Loucy (cell line): Measurements from ENCODE around the gene MRNIP.

Source experiments
- H2AFZ ChIP-seq: fragments of 200-600 bp; sonication (generic); 2 replicates; pipeline ENCODE4 v1.6.0; 2016; ENCODE audit warnings: antibody characterized with exemption, mild to moderate bottlenecking, low read length, moderate library complexity
- H3F3A ChIP-seq: fragments of 200-600 bp; 2 replicates; pipeline ENCODE4 v1.6.0; 2016; ENCODE audit warnings: antibody characterized with exemption, low read depth, mild to moderate bottlenecking
- H3K27me3 ChIP-seq: fragments of 200-600 bp; sonication (generic); 2 replicates; pipeline ENCODE4 v1.6.1; 2014; ENCODE audit warnings: low read length, mild to moderate bottlenecking; ENCODE audit not compliant: insufficient read depth, poor library complexity, severe bottlenecking
- H3K36me3 ChIP-seq: fragments of 200-600 bp; sonication (generic); 2 replicates; pipeline ENCODE4 v1.6.1; 2016; ENCODE audit warnings: low read length; ENCODE audit not compliant: insufficient read depth
- H3K4me1 ChIP-seq: fragments of 200-600 bp; sonication (generic); 2 replicates; pipeline ENCODE4 v1.5.1; 2014; ENCODE audit warnings: low read length, mild to moderate bottlenecking; ENCODE audit not compliant: insufficient read depth, poor library complexity, severe bottlenecking
- H3K4me2 ChIP-seq: fragments of 200-600 bp; sonication (generic); 2 replicates; pipeline ENCODE4 v1.6.0; 2014; ENCODE audit warnings: antibody characterized with exemption, low read length, low read depth, mild to moderate bottlenecking; ENCODE audit not compliant: poor library complexity, severe bottlenecking
- H3K4me3 ChIP-seq: fragments of 200-600 bp; sonication (generic); 2 replicates; pipeline ENCODE4 v1.5.1; 2014; ENCODE audit warnings: low read length, mild to moderate bottlenecking, mixed read lengths; ENCODE audit not compliant: poor library complexity, severe bottlenecking
- H3K79me2 ChIP-seq: fragments of 200-600 bp; sonication (generic); 2 replicates; pipeline ENCODE4 v1.6.1; 2014; ENCODE audit warnings: low read length; ENCODE audit not compliant: insufficient read depth
- H3K9ac ChIP-seq: fragments of 200-600 bp; sonication (generic); 2 replicates; pipeline ENCODE4 v1.6.0; 2014; ENCODE audit warnings: mild to moderate bottlenecking, low read depth, low read length, moderate library complexity; ENCODE audit not compliant: poor library complexity, severe bottlenecking
- H3K9me2 ChIP-seq: fragments of 200-600 bp; sonication (generic); replicated peaks from 2 replicates; pipeline ENCODE4 v1.6.1; 2016; ENCODE audit warnings: low read depth, low read length, mixed read lengths
- H3K9me3 ChIP-seq: fragments of 200-600 bp; sonication (generic); 2 replicates; pipeline ENCODE4 v1.6.1; 2014; ENCODE audit warnings: mild to moderate bottlenecking, antibody characterized with exemption, low read length, low read depth; ENCODE audit not compliant: insufficient read depth
- H4K20me1 ChIP-seq: fragments of 200-600 bp; sonication (generic); 2 replicates; pipeline ENCODE4 v1.6.0; 2014; ENCODE audit warnings: antibody characterized with exemption, low read length, mild to moderate bottlenecking; ENCODE audit not compliant: insufficient read depth, poor library complexity, severe bottlenecking
- CTCF ChIP-seq: fragments of 200-600 bp; sonication (generic); conservative IDR thresholded peaks from 2 replicates; pipeline ENCODE4 v1.5.1; 2014; ENCODE audit warnings: mild to moderate bottlenecking, antibody characterized with exemption, low read length
- EZH2phosphoT487 ChIP-seq: fragments of 200-600 bp; IDR thresholded peaks from 2 replicates; pipeline ENCODE4 v1.6.1; 2018; ENCODE audit warnings: antibody characterized with exemption, mild to moderate bottlenecking, moderate library complexity, borderline replicate concordance

Gene MRNIP

GRCh38 chr5:179852993-179853547 is 5.5 kb downstream of the MRNIP start:
- H3K4me1 ChIP-seq = no peaks in the 10 kb centered on the region
- H3K9me3 ChIP-seq = no peaks in the 10 kb centered on the region
- H3K9me2 ChIP-seq = no peaks in the 10 kb centered on the region
- TF ChIP-seq EZH2phosphoT487 = no peak
- no peak for TF ChIP-seq CTCF
- no peak overlapping the region for H3K4me2 ChIP-seq
- no peak overlapping the region for H2AFZ ChIP-seq
- no peaks in the 10 kb centered on the region for H3K79me2 ChIP-seq
- H3K27me3 ChIP-seq = no peaks in the 10 kb centered on the region
- no peak overlapping the region for H3K4me3 ChIP-seq
- no peak overlapping the region for H3K9ac ChIP-seq
- H3K36me3 ChIP-seq = no peaks in the 10 kb centered on the region
- H3F3A ChIP-seq = no peaks in the 10 kb centered on the region
- no peaks in the 10 kb centered on the region for H4K20me1 ChIP-seq

- H3K9me3 ChIP-seq = no peaks in the 10 kb centered on the region
- H2AFZ ChIP-seq = no peak overlapping the region
- no peaks in the 10 kb centered on the region for H3K27me3 ChIP-seq
- H3F3A ChIP-seq = no peaks in the 10 kb centered on the region
- TF ChIP-seq EZH2phosphoT487 (no peak), CTCF (no peak)
- H3K36me3 ChIP-seq = peaks cover 3% of the 10 kb centered on the region; the same call in 1 of the 2 replicates
- H3K9me2 ChIP-seq = no peaks in the 10 kb centered on the region
- no peaks in the 10 kb centered on the region for H3K4me1 ChIP-seq
- no peaks in the 10 kb centered on the region for H4K20me1 ChIP-seq
- H3K4me2 ChIP-seq = no peak overlapping the region
- H3K79me2 ChIP-seq = no peaks in the 10 kb centered on the region
- H3K9ac ChIP-seq = no peak overlapping the region
- H3K4me3 ChIP-seq = no peak overlapping the region
Measured at GRCh38 chr5:179841621-179842020, 17.0 kb downstream of the MRNIP start.

GRCh38 chr5:179840766-179841165 is 17.9 kb downstream of the MRNIP start:
- Histone ChIP-seq H3K36me3 (peaks cover 9% of the 10 kb centered on the region; the same call in 1 of the 2 replicates), H3K9me2 (no peaks in the 10 kb centered on the region), H3K9me3 (no peaks in the 10 kb centered on the region)

More at GRCh38 chr5:179840766-179841165, 17.9 kb downstream of the MRNIP start:
- TF ChIP-seq EZH2phosphoT487 (no peak), CTCF (no peak)
- Histone ChIP-seq H2AFZ (no peak overlapping the region), H3K4me2 (no peak overlapping the region), H4K20me1 (no peaks in the 10 kb centered on the region), H3K27me3 (no peaks in the 10 kb centered on the region), H3K79me2 (no peaks in the 10 kb centered on the region), H3K4me1 (no peaks in the 10 kb centered on the region), H3K9ac (no peak overlapping the region), H3F3A (no peaks in the 10 kb centered on the region), H3K4me3 (no peak overlapping the region)
